GM23338 (cell line): ENCODE results near the gene SPRED2. TPM values are rescaled to one million over a fixed set of nuclear protein-coding genes. Genes with fewer than 3 reads are reported as not detected.

Experiments
- ATAC-seq: fragments of 200-7000 bp; cut with Tn5 transposase; 3 replicates; pipeline ENCODE4 v1.9.1; 2020
- DNase-seq: peaks from one replicate; pipeline ENCODE4 v3.0.0-alpha.2; 2015; ENCODE audit warnings: low spot score
- H2AFZ ChIP-seq: fragments of 200-600 bp; sonication (generic); 2 replicates; pipeline ENCODE4 v1.8.0; 2016; ENCODE audit warnings: antibody characterized with exemption, mild to moderate bottlenecking, moderate library complexity
- H3F3A ChIP-seq: fragments of 200-600 bp; sonication (generic); replicated peaks from 2 replicates; pipeline ENCODE4 v1.8.0; 2017; ENCODE audit warnings: antibody characterized with exemption, mixed run types, low read depth
- H3K27ac ChIP-seq: fragments of 200-600 bp; sonication (generic); 2 replicates; pipeline ENCODE4 v1.6.1; 2016; ENCODE audit warnings: low read depth
- H3K27me3 ChIP-seq: fragments of 200-600 bp; sonication (generic); 2 replicates; pipeline ENCODE4 v1.8.0; 2016; ENCODE audit warnings: mild to moderate bottlenecking, mixed run types, moderate library complexity; ENCODE audit not compliant: insufficient read depth
- H3K36me3 ChIP-seq: fragments of 200-600 bp; sonication (generic); 2 replicates; pipeline ENCODE4 v1.8.0; 2016; ENCODE audit warnings: mild to moderate bottlenecking; ENCODE audit not compliant: insufficient read depth
- H3K4me1 ChIP-seq: fragments of 200-600 bp; sonication (generic); 2 replicates; pipeline ENCODE4 v1.8.0; 2016; ENCODE audit warnings: mild to moderate bottlenecking, moderate library complexity; ENCODE audit not compliant: insufficient read depth
- H3K4me2 ChIP-seq: fragments of 200-600 bp; sonication (generic); 2 replicates; pipeline ENCODE4 v1.7.1; 2017; ENCODE audit warnings: mixed run types
- H3K4me3 ChIP-seq: fragments of 200-600 bp; sonication (generic); 2 replicates; pipeline ENCODE4 v1.6.1; 2016; ENCODE audit warnings: mixed run types
- H3K79me2 ChIP-seq: fragments of 200-600 bp; sonication (generic); replicated peaks from 2 replicates; pipeline ENCODE4 v1.8.0; 2017; ENCODE audit warnings: mild to moderate bottlenecking; ENCODE audit not compliant: insufficient read depth
- H3K9me2 ChIP-seq: fragments of 200-600 bp; sonication (generic); 2 replicates; pipeline ENCODE4 v1.8.0; 2017; ENCODE audit not compliant: insufficient read depth
- H4K20me1 ChIP-seq: fragments of 200-600 bp; sonication (generic); replicated peaks from 2 replicates; pipeline ENCODE4 v1.8.0; 2017; ENCODE audit warnings: mild to moderate bottlenecking; ENCODE audit not compliant: insufficient read depth
- H3K27ac Mint-ChIP-seq: 2 replicates; pipeline ENCODE4 v1.8.0; 2020; ENCODE audit warnings: inconsistent platforms, mild to moderate bottlenecking, moderate library complexity, mixed read lengths
- H3K27me3 Mint-ChIP-seq: 3 replicates; pipeline ENCODE4 v1.8.0; 2022; ENCODE audit warnings: low read depth, mild to moderate bottlenecking, moderate library complexity, mixed read lengths, inconsistent platforms; ENCODE audit not compliant: insufficient read depth, poor library complexity
- H3K36me3 Mint-ChIP-seq: 3 replicates; pipeline ENCODE4 v1.8.0; 2021; ENCODE audit warnings: low read depth, mild to moderate bottlenecking, inconsistent platforms, moderate library complexity, mixed read lengths
- H3K4me1 Mint-ChIP-seq: 3 replicates; pipeline ENCODE4 v1.8.0; 2020; ENCODE audit warnings: mild to moderate bottlenecking, inconsistent platforms, mixed read lengths
- H3K4me3 Mint-ChIP-seq: 3 replicates; pipeline ENCODE4 v1.8.0; 2021; ENCODE audit warnings: moderate library complexity, mild to moderate bottlenecking, inconsistent platforms, mixed read lengths
- H3K9me3 Mint-ChIP-seq: 3 replicates; pipeline ENCODE4 v1.8.0; 2020; ENCODE audit warnings: moderate library complexity, mild to moderate bottlenecking, inconsistent platforms, mixed read lengths
- EZH2 ChIP-seq: fragments of 200-600 bp; sonication (generic); IDR thresholded peaks from one replicate; pipeline ENCODE4 v1.8.0; 2017; ENCODE audit warnings: antibody characterized with exemption, mild to moderate bottlenecking, low read depth; ENCODE audit not compliant: unreplicated experiment
- EZH2phosphoT487 ChIP-seq: fragments of 200-600 bp; sonication (generic); IDR thresholded peaks from one replicate; pipeline ENCODE4 v1.8.1; 2018; ENCODE audit warnings: antibody characterized with exemption; ENCODE audit not compliant: unreplicated experiment
- STAT1 ChIP-seq: IDR thresholded peaks from one replicate; pipeline ENCODE4 v1.6.1; 2016; ENCODE audit warnings: antibody characterized with exemption; ENCODE audit not compliant: unreplicated experiment
- polyA plus RNA-seq: library from polyadenylated mRNA; unstranded; fragments of >200 nt; fragmentation: Nextera tagmentation; extraction: Ambion mirVana; gene quantifications from 2 replicates; pipeline ENCODE4 v1.2.1, GENCODE V29; 2016
- total RNA-seq: library from RNA; depleted of rRNA; stranded (reverse); fragments of >200 nt; shearing (Covaris generic); gene quantifications from 2 replicates; pipeline ENCODE4 v1.2.3, GENCODE V29; 2014
- TF ChIP-seq, protein P1 (sequence below), 2 experiments: fragments of 200-600 bp in 1 of 2; sonication (generic) in 1 of 2; conservative IDR thresholded peaks; 2 replicates each; pipeline versions ENCODE4 v1.5.1 to v1.6.1; 2016 to 2017; ENCODE audit warnings: antibody characterized with exemption in 2 of 2, low read depth in 2 of 2, mild to moderate bottlenecking in 2 of 2, moderate library complexity in 1 of 2
- TF ChIP-seq, protein P2 (sequence below): IDR thresholded peaks from 2 replicates; pipeline ENCODE4 v1.6.1; 2016; ENCODE audit warnings: antibody characterized with exemption
- TF ChIP-seq, protein P3 (sequence below): IDR thresholded peaks from one replicate; pipeline ENCODE4 v1.6.1; 2018; ENCODE audit warnings: antibody characterized with exemption; ENCODE audit not compliant: unreplicated experiment

Gene SPRED2
- total and polyA plus RNA-seq, 2 experiments from 2014 or later: 8.7 to 13.0 TPM

DNA sequence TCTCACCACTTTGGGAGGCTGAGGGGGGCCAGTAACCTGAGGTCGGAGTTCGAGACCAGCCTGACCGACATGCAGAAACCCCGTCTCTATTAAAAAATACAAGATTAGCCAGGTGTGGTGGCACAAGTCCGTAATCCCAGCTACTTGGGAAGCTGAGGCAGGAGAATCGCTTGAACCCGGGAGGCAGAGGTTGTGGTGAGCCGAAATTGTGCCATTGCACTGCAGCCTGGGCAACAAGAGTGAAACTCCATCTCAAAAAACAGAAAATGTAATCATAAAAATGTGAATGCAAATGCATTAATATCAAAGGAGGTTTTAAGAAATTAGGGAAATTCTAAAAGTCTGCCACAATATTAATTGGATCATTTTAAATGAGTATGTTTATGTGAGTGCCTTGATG is 159.1 kb downstream of the SPRED2 start (continued):
- TF ChIP-seq, protein P1, sequence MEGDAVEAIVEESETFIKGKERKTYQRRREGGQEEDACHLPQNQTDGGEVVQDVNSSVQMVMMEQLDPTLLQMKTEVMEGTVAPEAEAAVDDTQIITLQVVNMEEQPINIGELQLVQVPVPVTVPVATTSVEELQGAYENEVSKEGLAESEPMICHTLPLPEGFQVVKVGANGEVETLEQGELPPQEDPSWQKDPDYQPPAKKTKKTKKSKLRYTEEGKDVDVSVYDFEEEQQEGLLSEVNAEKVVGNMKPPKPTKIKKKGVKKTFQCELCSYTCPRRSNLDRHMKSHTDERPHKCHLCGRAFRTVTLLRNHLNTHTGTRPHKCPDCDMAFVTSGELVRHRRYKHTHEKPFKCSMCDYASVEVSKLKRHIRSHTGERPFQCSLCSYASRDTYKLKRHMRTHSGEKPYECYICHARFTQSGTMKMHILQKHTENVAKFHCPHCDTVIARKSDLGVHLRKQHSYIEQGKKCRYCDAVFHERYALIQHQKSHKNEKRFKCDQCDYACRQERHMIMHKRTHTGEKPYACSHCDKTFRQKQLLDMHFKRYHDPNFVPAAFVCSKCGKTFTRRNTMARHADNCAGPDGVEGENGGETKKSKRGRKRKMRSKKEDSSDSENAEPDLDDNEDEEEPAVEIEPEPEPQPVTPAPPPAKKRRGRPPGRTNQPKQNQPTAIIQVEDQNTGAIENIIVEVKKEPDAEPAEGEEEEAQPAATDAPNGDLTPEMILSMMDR (conservative IDR thresholded peaks at IDR 0.05; ENCODE audit: low read depth in 2 of 2): no peak
- no peak for TF ChIP-seq EZH2phosphoT487

DNA sequence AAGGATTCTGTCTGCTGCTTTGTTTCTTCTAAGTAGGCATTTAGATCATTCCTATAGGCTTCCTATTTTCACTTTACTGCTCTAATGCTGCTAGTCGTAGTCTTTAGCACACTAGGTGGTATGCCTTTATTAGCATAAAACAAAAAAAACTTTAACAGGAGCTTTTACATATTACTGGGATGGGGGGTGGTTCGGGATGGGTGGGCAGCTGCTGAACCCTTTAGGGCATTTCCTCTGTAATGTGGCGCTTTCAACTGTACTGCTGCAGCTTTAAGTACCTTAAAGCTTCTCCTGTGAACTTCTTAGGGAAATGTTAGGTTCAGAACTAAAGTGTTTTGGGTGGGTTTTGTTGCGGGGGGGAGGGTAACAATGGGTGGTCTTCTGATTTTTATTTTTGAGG is 163.4 kb downstream of the SPRED2 start:
- no peak for ATAC-seq
- TF ChIP-seq, protein P1 (conservative IDR thresholded peaks at IDR 0.05; ENCODE audit: low read depth in 2 of 2): no peak
- no peak for TF ChIP-seq EZH2
- no peak for TF ChIP-seq STAT1
- TF ChIP-seq, protein P2, sequence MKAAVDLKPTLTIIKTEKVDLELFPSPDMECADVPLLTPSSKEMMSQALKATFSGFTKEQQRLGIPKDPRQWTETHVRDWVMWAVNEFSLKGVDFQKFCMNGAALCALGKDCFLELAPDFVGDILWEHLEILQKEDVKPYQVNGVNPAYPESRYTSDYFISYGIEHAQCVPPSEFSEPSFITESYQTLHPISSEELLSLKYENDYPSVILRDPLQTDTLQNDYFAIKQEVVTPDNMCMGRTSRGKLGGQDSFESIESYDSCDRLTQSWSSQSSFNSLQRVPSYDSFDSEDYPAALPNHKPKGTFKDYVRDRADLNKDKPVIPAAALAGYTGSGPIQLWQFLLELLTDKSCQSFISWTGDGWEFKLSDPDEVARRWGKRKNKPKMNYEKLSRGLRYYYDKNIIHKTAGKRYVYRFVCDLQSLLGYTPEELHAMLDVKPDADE: no peak
- peaks cover 45% of the 10 kb centered on the region for H4K20me1 ChIP-seq
- no peak for DNase-seq
- H3K4me1 ChIP-seq: peaks cover 14% of the 10 kb centered on the region
- H3K27me3 ChIP-seq: peaks cover 40% of the 10 kb centered on the region
- peaks cover 37% of the 10 kb centered on the region for H3K36me3 Mint-ChIP-seq
- no peaks in the 10 kb centered on the region; the same call in 1 of the 2 replicates for H3K79me2 ChIP-seq
- H3K36me3 ChIP-seq: peaks cover 12% of the 10 kb centered on the region
- no peaks in the 10 kb centered on the region for H3K9me3 Mint-ChIP-seq
- no peak overlapping the region for H3K27ac ChIP-seq
- no peaks in the 10 kb centered on the region for H3F3A ChIP-seq
- no peak overlapping the region for H3K4me3 Mint-ChIP-seq
- no peak overlapping the region for H2AFZ ChIP-seq
- H3K27me3 Mint-ChIP-seq: peaks cover 28% of the 10 kb centered on the region
- H3K27ac Mint-ChIP-seq: no peak overlapping the region
- H3K9me2 ChIP-seq: no peaks in the 10 kb centered on the region
- H3K4me2 ChIP-seq: peak overlapping the region; percentile 49
- H3K4me3 ChIP-seq: no peak overlapping the region
- H3K4me1 Mint-ChIP-seq: peaks cover 14% of the 10 kb centered on the region

DNA sequence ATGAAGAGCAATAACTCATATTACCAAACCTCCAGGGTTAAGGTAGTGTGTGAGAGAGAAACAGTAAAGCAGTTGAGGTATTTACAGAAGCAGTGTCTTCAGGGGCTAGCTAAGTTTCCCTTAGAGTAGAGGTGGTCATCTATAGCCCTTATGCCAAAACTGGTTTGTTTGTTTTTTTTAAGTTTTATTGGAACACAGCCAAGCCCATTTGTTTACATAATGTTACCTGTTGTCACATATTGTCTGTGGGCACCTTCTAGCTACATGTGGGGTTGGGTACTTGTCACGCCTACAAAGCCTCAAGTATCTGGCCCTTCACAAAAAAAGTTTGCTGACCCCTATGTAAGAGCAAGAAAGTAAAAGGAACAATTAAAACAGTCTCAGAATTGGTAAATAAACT is 165.4 kb downstream of the SPRED2 start:
- Mint-ChIP-seq H3K36me3 (peaks cover 24% of the 10 kb centered on the region), H3K27ac (no peak overlapping the region), H3K9me3 (no peaks in the 10 kb centered on the region), H3K27me3 (peaks cover 9% of the 10 kb centered on the region), H3K4me3 (no peak overlapping the region), H3K4me1 (peaks cover 14% of the 10 kb centered on the region)
- Histone ChIP-seq H3K79me2 (no peaks in the 10 kb centered on the region), H3K4me2 (no peak overlapping the region), H3K9me2 (no peaks in the 10 kb centered on the region), H3K27ac (no peak overlapping the region), H3F3A (no peaks in the 10 kb centered on the region), H3K4me1 (peaks cover 14% of the 10 kb centered on the region), H3K4me3 (no peak overlapping the region), H4K20me1 (peaks cover 36% of the 10 kb centered on the region), H3K27me3 (peaks cover 21% of the 10 kb centered on the region), H3K36me3 (peaks cover 12% of the 10 kb centered on the region), H2AFZ (no peak overlapping the region)
- DNase-seq (no peak), ATAC-seq (no peak)
- TF ChIP-seq EZH2phosphoT487: no peak
- TF ChIP-seq, protein P3, sequence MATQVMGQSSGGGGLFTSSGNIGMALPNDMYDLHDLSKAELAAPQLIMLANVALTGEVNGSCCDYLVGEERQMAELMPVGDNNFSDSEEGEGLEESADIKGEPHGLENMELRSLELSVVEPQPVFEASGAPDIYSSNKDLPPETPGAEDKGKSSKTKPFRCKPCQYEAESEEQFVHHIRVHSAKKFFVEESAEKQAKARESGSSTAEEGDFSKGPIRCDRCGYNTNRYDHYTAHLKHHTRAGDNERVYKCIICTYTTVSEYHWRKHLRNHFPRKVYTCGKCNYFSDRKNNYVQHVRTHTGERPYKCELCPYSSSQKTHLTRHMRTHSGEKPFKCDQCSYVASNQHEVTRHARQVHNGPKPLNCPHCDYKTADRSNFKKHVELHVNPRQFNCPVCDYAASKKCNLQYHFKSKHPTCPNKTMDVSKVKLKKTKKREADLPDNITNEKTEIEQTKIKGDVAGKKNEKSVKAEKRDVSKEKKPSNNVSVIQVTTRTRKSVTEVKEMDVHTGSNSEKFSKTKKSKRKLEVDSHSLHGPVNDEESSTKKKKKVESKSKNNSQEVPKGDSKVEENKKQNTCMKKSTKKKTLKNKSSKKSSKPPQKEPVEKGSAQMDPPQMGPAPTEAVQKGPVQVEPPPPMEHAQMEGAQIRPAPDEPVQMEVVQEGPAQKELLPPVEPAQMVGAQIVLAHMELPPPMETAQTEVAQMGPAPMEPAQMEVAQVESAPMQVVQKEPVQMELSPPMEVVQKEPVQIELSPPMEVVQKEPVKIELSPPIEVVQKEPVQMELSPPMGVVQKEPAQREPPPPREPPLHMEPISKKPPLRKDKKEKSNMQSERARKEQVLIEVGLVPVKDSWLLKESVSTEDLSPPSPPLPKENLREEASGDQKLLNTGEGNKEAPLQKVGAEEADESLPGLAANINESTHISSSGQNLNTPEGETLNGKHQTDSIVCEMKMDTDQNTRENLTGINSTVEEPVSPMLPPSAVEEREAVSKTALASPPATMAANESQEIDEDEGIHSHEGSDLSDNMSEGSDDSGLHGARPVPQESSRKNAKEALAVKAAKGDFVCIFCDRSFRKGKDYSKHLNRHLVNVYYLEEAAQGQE: no peak
